ENCODE results near the gene RALGDS.

- TF ChIP-seq ARNTL (CRISPR knock-in tag; IDR thresholded peaks at IDR 0.05; ENCODE audit: borderline replicate concordance, low read depth) (no peak), ESRRG (CRISPR knock-in tag; IDR thresholded peaks at IDR 0.05) (no peak), TSHZ2 (CRISPR knock-in tag; IDR thresholded peaks at IDR 0.05) (no peak), ZNF8 (CRISPR knock-in tag; IDR thresholded peaks at IDR 0.05) (no peak), ISL1 (CRISPR knock-in tag; IDR thresholded peaks at IDR 0.05) (no peak), RARB (CRISPR knock-in tag; IDR thresholded peaks at IDR 0.05) (no peak), PATZ1 (CRISPR knock-in tag; IDR thresholded peaks at IDR 0.05; ENCODE audit: borderline replicate concordance) (no peak), GLIS3 (CRISPR knock-in tag; IDR thresholded peaks at IDR 0.05) (no peak), ZFP3 (CRISPR knock-in tag; IDR thresholded peaks at IDR 0.05) (no peak), ZFP30 (CRISPR knock-in tag; IDR thresholded peaks at IDR 0.05) (no peak)
Observed at GRCh38 chr9:133167769-133168168, 46.7 kb upstream of the RALGDS start.
